B cell (primary cell): ENCODE data around the gene PDGFRA.

Experiments used
- CTCF ChIP-seq: fragments of 200-600 bp; IDR thresholded peaks from one replicate; pipeline ENCODE4 v1.8.0; 2022; ENCODE audit warnings: antibody characterized with exemption, mild to moderate bottlenecking
- EZH2 ChIP-seq: IDR thresholded peaks from 2 replicates; pipeline ENCODE4 v1.6.1; 2012; ENCODE audit warnings: borderline replicate concordance, low read depth, mild to moderate bottlenecking, moderate library complexity, low read length; ENCODE audit not compliant: insufficient read depth, poor library complexity, severe bottlenecking

GRCh38 chr4:54274264-54274663 lies 45.2 kb downstream of the PDGFRA start:
- TF ChIP-seq CTCF (no peak), EZH2 (no peak)
